Nephron progenitor cell (in vitro differentiated cells): ENCODE measurements around the gene RNF135.

Experiments
- DNase-seq: peaks from one replicate; pipeline ENCODE4 v3.0.0; 2021
- H3K27ac Mint-ChIP-seq: 2 replicates; pipeline ENCODE4 v1.8.0; 2021; ENCODE audit warnings: mild to moderate bottlenecking, moderate library complexity, mixed read lengths
- H3K27me3 Mint-ChIP-seq: 2 replicates; pipeline ENCODE4 v1.8.0; 2021; ENCODE audit warnings: mild to moderate bottlenecking, low read depth, mixed read lengths; ENCODE audit not compliant: poor library complexity
- H3K36me3 Mint-ChIP-seq: 2 replicates; pipeline ENCODE4 v1.8.0; 2021; ENCODE audit warnings: low read depth, mixed read lengths
- H3K4me1 Mint-ChIP-seq: 2 replicates; pipeline ENCODE4 v1.8.0; 2021; ENCODE audit warnings: mixed read lengths
- H3K4me3 Mint-ChIP-seq: 2 replicates; pipeline ENCODE4 v1.8.0; 2021; ENCODE audit warnings: mild to moderate bottlenecking, moderate library complexity, mixed read lengths
- H3K9me3 Mint-ChIP-seq: 2 replicates; pipeline ENCODE4 v1.8.0; 2021; ENCODE audit warnings: mild to moderate bottlenecking, moderate library complexity, mixed read lengths
- TF ChIP-seq, protein P1 (sequence below): fragments of 200-600 bp; sonication (generic); IDR thresholded peaks from 2 replicates; pipeline ENCODE4 v1.5.0; 2021; ENCODE audit warnings: antibody characterized with exemption

Gene RNF135

DNA sequence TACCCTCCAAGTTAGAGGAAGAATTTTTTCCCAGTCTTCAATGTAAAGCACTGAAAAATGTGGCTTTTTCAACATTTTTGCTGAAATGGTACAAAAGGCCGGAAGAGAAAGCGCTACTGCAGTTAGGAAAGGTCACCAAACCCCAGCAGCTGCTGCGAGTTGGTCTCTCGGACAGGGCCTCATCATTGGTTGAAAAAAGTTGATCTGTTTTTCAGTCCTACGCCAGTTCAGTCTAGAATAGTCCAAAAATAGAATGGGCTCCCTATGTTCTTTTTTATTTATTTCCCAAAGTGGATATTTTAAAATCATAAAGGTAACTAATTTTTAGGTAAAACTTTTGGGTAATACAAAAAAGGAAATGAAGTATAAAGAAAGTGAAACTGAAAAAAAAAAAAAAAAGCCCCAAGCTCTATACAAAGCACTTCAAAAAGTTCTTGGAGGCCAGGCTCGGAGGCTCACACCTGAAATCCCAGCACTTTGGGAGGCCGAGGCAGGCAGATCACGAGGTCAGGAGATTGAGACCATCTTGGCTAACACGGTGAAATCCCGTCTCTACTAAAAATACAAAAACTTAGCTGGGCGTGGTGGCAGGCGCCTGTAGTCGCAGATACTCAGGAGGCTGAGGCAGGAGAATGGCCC, 31.7 kb upstream of the RNF135 start:
- no peaks in the 10 kb centered on the region for H3K36me3 Mint-ChIP-seq
- peaks cover 22% of the 10 kb centered on the region for H3K27me3 Mint-ChIP-seq

DNA sequence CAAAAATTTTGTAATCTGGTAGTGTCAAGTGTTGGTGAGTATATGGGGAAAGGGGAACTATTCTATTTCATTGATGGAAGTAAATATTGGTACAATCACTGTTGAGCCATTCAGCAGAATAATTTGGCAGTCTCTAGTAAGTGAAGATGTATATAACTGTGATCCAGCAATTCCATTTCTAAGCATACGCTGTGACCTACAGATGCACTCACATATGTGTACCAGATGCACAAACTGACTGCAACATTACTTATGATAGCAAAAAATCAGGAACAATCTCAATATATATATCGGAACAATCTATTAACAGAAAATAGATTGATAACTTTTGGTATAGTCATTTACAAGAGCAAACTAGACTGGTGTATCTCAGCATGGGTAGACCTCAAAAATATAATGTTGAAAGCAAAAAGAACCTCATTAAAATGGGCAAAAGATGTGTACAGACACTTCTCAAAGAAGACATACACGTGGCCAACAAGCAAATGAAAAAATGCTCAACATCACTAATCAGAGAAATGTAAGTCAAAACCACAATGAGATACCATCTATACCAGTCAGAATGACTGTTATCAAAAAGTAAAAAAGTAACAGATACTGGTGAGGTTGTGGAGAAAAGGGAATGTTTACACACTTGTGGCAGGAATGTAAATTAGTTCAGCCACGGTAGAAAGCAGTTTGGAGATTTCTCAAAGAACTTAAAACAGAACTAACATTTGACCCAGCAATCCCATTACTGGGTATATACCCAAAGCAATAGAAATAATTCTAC, 28.3 kb upstream of the RNF135 start:
- Mint-ChIP-seq H3K9me3 (peaks cover 6% of the 10 kb centered on the region), H3K36me3 (no peaks in the 10 kb centered on the region), H3K4me3 (no peak overlapping the region), H3K4me1 (no peaks in the 10 kb centered on the region), H3K27me3 (peaks cover 13% of the 10 kb centered on the region), H3K27ac (no peak overlapping the region)
- no peak for DNase-seq
- TF ChIP-seq, protein P1, sequence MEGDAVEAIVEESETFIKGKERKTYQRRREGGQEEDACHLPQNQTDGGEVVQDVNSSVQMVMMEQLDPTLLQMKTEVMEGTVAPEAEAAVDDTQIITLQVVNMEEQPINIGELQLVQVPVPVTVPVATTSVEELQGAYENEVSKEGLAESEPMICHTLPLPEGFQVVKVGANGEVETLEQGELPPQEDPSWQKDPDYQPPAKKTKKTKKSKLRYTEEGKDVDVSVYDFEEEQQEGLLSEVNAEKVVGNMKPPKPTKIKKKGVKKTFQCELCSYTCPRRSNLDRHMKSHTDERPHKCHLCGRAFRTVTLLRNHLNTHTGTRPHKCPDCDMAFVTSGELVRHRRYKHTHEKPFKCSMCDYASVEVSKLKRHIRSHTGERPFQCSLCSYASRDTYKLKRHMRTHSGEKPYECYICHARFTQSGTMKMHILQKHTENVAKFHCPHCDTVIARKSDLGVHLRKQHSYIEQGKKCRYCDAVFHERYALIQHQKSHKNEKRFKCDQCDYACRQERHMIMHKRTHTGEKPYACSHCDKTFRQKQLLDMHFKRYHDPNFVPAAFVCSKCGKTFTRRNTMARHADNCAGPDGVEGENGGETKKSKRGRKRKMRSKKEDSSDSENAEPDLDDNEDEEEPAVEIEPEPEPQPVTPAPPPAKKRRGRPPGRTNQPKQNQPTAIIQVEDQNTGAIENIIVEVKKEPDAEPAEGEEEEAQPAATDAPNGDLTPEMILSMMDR = no peak

More for the DNA sequence above, 31.7 kb upstream of the RNF135 start:
- peaks cover 6% of the 10 kb centered on the region for H3K9me3 Mint-ChIP-seq
- no peak overlapping the region for H3K27ac Mint-ChIP-seq
- H3K4me1 Mint-ChIP-seq = no peaks in the 10 kb centered on the region
- no peak for DNase-seq
- no peak overlapping the region for H3K4me3 Mint-ChIP-seq
- TF ChIP-seq, protein P1 = no peak

DNA sequence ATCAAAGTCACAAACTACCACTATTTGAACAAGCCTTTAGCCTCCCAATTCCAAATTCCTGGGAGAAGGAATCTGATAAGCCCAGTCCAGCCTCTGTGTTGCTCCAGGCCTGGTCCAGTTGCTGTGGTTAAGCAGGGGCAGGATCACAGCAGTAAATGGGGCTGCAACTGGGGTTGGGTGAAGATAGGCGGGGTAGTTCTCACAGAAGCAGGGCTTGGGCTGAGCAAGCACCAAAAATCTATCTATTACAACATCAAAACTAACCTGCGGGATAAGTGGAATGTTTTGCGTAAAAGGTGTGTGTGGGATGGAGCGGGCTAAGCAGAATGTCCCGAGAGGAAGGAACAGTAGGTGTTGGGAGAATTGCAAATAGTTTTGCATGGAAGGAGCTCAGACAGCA, 23.0 kb upstream of the RNF135 start:
- no peak for DNase-seq
- no peaks in the 10 kb centered on the region for H3K4me1 Mint-ChIP-seq
- no peak overlapping the region for H3K27ac Mint-ChIP-seq
- peaks cover 13% of the 10 kb centered on the region for H3K27me3 Mint-ChIP-seq
- no peaks in the 10 kb centered on the region for H3K36me3 Mint-ChIP-seq
- no peak overlapping the region for H3K4me3 Mint-ChIP-seq
- no peaks in the 10 kb centered on the region for H3K9me3 Mint-ChIP-seq
- TF ChIP-seq, protein P1 = no peak

DNA sequence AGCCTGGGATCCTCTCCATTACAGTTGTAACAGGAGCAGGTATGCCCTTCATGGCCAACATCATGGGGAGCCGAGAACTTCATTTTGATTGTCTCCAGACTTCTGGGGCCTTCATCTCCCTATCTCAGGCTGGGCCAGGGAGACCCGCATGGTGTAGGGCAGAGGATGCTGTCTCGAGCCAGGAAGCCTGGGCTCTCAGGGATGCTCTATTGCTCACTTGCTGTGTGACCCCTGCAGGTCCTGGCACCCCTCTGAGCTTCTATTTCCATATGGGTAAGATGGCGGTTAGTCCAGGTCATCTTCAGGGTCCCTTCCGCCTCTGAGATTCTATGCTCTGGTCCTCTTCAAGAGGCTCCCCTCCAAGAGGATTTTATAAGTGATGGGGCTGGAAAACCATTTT, 20.6 kb upstream of the RNF135 start:
- Mint-ChIP-seq H3K36me3 (no peaks in the 10 kb centered on the region), H3K4me3 (no peak overlapping the region), H3K27me3 (peaks cover 13% of the 10 kb centered on the region), H3K27ac (no peak overlapping the region), H3K4me1 (no peaks in the 10 kb centered on the region), H3K9me3 (no peaks in the 10 kb centered on the region)
- no peak for DNase-seq
- TF ChIP-seq, protein P1 = no peak

DNA sequence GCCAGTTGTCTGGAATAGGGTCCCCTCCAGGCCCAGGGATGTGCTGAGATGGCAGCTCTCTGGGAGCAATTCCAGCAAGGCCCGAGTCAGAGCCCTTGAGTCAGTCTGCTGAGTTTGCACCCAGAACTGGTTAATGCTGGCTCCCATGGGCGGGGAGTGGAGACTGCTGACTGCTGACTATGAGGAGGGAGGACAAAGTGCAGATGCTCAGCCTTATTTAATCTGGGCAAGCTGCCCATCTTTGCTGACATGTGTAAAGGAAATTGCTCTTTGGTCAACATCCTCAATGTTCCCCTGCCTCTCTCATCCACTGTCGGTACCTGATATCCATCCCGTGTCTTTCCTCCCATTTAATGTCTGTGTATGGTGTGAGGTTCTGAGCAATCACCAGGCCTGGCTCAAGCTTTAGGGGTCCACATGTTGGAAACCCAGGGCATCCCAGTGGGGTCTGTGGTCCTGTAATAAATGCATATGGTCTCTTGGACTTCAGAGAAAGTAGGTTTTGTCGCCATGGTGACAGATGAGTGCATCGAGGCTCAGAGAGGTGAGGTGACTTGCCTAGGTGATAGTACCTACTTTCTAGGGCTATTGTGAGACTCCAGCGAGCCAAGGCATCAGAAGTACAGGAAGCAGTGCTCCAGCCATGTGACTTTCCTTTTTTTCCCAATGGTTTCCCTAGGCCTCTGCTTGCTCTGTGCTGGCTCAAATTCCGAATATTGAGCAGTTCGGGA, 20.0 kb upstream of the RNF135 start:
- H3K4me1 Mint-ChIP-seq = no peaks in the 10 kb centered on the region
- no peak overlapping the region for H3K27ac Mint-ChIP-seq
- H3K27me3 Mint-ChIP-seq = peaks cover 17% of the 10 kb centered on the region
- H3K4me3 Mint-ChIP-seq = no peak overlapping the region
- TF ChIP-seq, protein P1 = no peak
- no peak for DNase-seq
- no peaks in the 10 kb centered on the region for H3K9me3 Mint-ChIP-seq
- no peaks in the 10 kb centered on the region for H3K36me3 Mint-ChIP-seq
